Measurements from ENCODE around the gene IPPK. TPM values are rescaled to one million over a fixed set of nuclear protein-coding genes. Genes with fewer than 3 reads are reported as not detected.
"Not testable (repeated sequence)": the region's sequence is repeated elsewhere in the genome, so short reads cannot be mapped to it uniquely, and the experiment has no call there.

The IPPK gene
- total and polyA plus RNA-seq, 2 experiments from 2014 or later = 6.4 to 7.0 TPM

DNA sequence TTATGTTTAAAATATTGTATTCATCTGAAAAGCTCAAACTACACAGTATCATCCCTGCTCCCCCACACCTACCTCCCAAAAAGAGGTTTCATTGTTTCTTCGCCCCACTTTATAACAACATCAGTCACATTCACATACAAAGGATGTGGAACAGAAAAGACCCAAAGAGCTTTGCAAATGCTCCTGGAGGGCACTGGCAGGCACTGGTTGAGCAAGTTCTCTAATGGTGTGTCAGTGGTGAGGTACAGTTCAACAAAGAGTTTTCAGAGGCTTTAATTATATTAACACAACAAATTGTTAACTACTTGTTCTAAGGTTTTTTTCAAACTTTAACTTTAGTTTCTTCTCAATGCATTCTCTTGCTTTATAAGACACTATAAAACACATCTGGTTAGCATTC, 80.0 kb downstream of the IPPK start:
- DNase-seq (ENCODE audit: low read depth in 1 of 2, low spot score in 1 of 2) = no peak
- TF ChIP-seq, protein P1, sequence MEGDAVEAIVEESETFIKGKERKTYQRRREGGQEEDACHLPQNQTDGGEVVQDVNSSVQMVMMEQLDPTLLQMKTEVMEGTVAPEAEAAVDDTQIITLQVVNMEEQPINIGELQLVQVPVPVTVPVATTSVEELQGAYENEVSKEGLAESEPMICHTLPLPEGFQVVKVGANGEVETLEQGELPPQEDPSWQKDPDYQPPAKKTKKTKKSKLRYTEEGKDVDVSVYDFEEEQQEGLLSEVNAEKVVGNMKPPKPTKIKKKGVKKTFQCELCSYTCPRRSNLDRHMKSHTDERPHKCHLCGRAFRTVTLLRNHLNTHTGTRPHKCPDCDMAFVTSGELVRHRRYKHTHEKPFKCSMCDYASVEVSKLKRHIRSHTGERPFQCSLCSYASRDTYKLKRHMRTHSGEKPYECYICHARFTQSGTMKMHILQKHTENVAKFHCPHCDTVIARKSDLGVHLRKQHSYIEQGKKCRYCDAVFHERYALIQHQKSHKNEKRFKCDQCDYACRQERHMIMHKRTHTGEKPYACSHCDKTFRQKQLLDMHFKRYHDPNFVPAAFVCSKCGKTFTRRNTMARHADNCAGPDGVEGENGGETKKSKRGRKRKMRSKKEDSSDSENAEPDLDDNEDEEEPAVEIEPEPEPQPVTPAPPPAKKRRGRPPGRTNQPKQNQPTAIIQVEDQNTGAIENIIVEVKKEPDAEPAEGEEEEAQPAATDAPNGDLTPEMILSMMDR (IDR thresholded peaks at IDR 0.05; ENCODE audit: low read depth, low read length) = no peak
- no peaks in the 10 kb centered on the region for H3K4me1 ChIP-seq (ENCODE audit: low read depth)
- H3K9me3 ChIP-seq (ENCODE audit: low read depth) = no peaks in the 10 kb centered on the region
- no peaks in the 10 kb centered on the region for H3K27me3 ChIP-seq
- H3K27ac ChIP-seq = no peak overlapping the region
- H3K4me3 ChIP-seq = no peak overlapping the region
- no peaks in the 10 kb centered on the region for H3K36me3 ChIP-seq

DNA sequence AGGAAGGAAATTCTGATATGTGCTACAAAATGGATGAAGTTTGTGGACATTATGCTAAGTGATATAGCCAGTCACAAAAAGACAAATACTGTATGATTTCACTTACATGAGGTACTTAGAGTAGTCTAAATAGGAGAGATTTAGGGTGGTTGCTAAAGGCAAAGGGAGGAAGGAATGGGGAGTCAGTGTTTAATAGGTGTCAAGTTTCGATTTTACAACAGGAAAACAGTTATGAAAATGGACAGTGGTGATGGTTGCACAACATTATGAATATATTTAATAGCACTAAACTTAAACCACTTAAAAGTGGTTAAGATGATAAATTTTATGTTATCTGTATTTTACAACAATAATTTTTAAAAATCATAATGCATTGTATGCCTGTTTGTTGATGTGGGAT, 93.8 kb downstream of the IPPK start:
- no peaks in the 10 kb centered on the region for H3K4me1 ChIP-seq (ENCODE audit: low read depth)
- H3K4me3 ChIP-seq = no peak overlapping the region
- H3K36me3 ChIP-seq = no peaks in the 10 kb centered on the region
- no peaks in the 10 kb centered on the region for H3K27me3 ChIP-seq
- H3K9me3 ChIP-seq (ENCODE audit: low read depth) = no peaks in the 10 kb centered on the region
- no peak overlapping the region for H3K27ac ChIP-seq
- DNase-seq (ENCODE audit: low read depth in 1 of 2, low spot score in 1 of 2) = no peak
- TF ChIP-seq, protein P1 (IDR thresholded peaks at IDR 0.05; ENCODE audit: low read depth, low read length) = no peak

DNA sequence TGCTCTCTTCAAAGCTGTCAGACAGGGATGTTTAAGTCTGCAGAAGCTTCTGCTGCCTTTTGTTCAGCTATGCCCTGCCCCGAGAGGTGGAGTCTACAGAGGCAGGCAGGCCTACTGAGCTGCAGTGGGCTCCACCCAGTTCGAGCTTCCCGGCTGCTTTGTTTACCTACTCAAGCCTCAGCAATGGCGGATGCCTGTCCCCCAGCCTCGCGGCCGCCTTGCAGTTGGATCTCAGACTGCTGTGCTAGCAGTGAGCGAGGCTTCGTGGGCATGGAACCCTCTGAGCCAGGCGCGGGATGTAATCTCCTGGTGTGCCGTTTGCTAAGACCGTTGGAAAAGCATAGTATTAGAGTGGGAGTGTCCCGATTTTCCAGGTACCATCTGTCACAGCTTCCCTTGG, 96.3 kb downstream of the IPPK start:
- H3K4me3 ChIP-seq; H3K9me3 ChIP-seq (ENCODE audit: low read depth); H3K4me1 ChIP-seq (ENCODE audit: low read depth); H3K36me3 ChIP-seq; H3K27me3 ChIP-seq; DNase-seq (ENCODE audit: low read depth in 1 of 2, low spot score in 1 of 2); H3K27ac ChIP-seq: not testable (repeated sequence)

- H3K27ac ChIP-seq; H3K36me3 ChIP-seq; H3K4me1 ChIP-seq (ENCODE audit: low read depth); H3K9me3 ChIP-seq (ENCODE audit: low read depth); H3K4me3 ChIP-seq; DNase-seq (ENCODE audit: low read depth in 1 of 2, low spot score in 1 of 2); H3K27me3 ChIP-seq: not testable (repeated sequence)
Measured at GRCh38 chr9:92571871-92572270, 98.1 kb downstream of the IPPK start.

DNA sequence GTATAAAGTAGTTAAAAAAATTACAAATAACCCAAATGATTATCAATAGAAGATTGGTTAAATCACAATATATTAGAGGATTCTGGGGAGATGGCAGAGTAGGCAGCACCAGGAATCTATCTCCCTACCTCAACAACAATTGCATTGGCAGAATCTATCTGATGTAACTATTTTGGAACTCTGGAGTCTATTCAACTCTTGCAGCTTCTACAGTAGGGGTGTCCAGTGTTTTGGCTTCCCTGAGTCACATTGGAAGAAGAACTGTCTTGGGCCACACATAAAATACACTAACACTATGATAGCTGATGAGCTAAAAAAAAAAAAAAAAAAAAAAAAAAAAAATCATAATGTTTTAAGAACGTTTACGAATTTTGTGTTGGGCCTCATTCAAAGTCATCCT, 104.9 kb downstream of the IPPK start:
- no peak for DNase-seq (ENCODE audit: low read depth in 1 of 2, low spot score in 1 of 2)

GRCh38 chr9:92564504-92564903, 105.4 kb downstream of the IPPK start:
- no peak overlapping the region for H3K4me3 ChIP-seq
- no peaks in the 10 kb centered on the region for H3K9me3 ChIP-seq (ENCODE audit: low read depth)
- DNase-seq (ENCODE audit: low read depth in 1 of 2, low spot score in 1 of 2) = no peak
- H3K4me1 ChIP-seq (ENCODE audit: low read depth) = no peaks in the 10 kb centered on the region
- TF ChIP-seq, protein P1 (IDR thresholded peaks at IDR 0.05; ENCODE audit: low read depth, low read length) = no peak
- no peaks in the 10 kb centered on the region for H3K36me3 ChIP-seq
- H3K27me3 ChIP-seq = no peaks in the 10 kb centered on the region
- H3K27ac ChIP-seq = no peak overlapping the region

More for the DNA sequence above, 104.9 kb downstream of the IPPK start:
- no peaks in the 10 kb centered on the region for H3K4me1 ChIP-seq (ENCODE audit: low read depth)
- no peaks in the 10 kb centered on the region for H3K27me3 ChIP-seq
- TF ChIP-seq, protein P1 (IDR thresholded peaks at IDR 0.05; ENCODE audit: low read depth, low read length) = no peak
- no peak overlapping the region for H3K27ac ChIP-seq
- no peak overlapping the region for H3K4me3 ChIP-seq
- no peaks in the 10 kb centered on the region for H3K36me3 ChIP-seq
- H3K9me3 ChIP-seq (ENCODE audit: low read depth) = no peaks in the 10 kb centered on the region

Other genes starting within 250 kb of the IPPK start
- gene OMD, start 245.7 kb downstream of the IPPK start, total RNA-seq = not detected in 2 replicates
- gene OMD, start 245.7 kb downstream of the IPPK start, polyA plus RNA-seq = not detected in 2 replicates
- not detected in 2 replicates for gene ASPN, start 187.6 kb downstream of the IPPK start, total RNA-seq
- gene ASPN, start 187.6 kb downstream of the IPPK start, polyA plus RNA-seq = 0.24 TPM in 1 of 2 replicates, not detected in the other
- gene ECM2, start 134.1 kb downstream of the IPPK start, total RNA-seq = not detected in 2 replicates
- not detected in 2 replicates for gene ECM2, start 134.1 kb downstream of the IPPK start, polyA plus RNA-seq
- 34.9 and 36.5 TPM in 2 replicates for gene BICD2, start 94.7 kb upstream of the IPPK start, total RNA-seq
- gene BICD2, start 94.7 kb upstream of the IPPK start, polyA plus RNA-seq = 19.0 and 23.8 TPM in 2 replicates
- 7.8 and 10.5 TPM in 2 replicates for gene ZNF484, start 207.9 kb upstream of the IPPK start, total RNA-seq
- gene ZNF484, start 207.9 kb upstream of the IPPK start, polyA plus RNA-seq = 3.4 and 5.4 TPM in 2 replicates

All from cardiac muscle cell (in vitro differentiated cells and primary cell).